EL (cell line): Measurements from ENCODE around the gene SLC35F3.

Experiments
- DNase-seq: peaks from one replicate; pipeline ENCODE4 v3.0.0-alpha.2; 2016

SLC35F3 gene

GRCh38 chr1:233912909-233913308 is 8.4 kb downstream of the SLC35F3 start:
- peak; percentile 2 for DNase-seq

- peak; percentile 13 for DNase-seq
Measured at GRCh38 chr1:233916706-233917105, 12.2 kb downstream of the SLC35F3 start.

- no peak for DNase-seq
Measured at GRCh38 chr1:233919786-233920185, 15.3 kb downstream of the SLC35F3 start.

DNA sequence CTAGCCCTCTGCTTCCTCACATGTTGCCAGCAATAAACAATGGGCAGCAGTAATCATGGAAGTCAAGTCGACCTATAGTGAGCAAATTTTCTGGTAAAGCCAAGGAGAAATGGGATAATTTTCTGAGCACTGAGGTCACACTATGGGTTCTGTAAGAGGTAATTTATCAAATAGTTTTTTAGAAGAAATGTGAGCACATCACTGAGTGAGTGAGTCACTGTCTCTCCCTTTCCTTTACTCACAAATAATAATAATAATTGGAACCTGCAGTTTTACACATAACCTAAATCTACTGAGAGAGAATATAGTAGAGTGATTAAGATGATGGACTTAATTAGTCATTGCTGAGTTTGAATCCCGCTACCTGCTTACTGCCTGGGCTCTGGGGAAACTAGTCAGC is 23.6 kb downstream of the SLC35F3 start:
- no peak for DNase-seq

DNA sequence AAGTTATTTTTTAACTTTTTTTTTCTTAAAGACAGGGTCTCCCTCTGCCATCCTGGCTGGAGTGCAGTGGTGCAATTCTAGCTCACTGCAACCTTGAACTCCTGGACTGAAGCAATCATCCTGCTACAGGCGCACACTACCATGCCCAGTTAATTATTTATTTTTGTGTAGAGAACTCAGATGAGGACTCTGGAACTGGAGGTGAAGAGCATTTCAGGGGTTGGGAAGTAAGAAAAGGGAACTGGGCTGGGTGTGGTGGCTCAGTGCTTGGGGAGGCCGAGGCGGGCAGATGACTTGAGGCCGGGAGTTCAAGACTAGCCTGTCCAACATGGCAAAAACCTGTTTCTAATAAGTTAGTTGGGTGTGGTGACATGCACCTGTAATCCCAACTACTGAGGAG is 28.9 kb downstream of the SLC35F3 start:
- DNase-seq = no peak

DNA sequence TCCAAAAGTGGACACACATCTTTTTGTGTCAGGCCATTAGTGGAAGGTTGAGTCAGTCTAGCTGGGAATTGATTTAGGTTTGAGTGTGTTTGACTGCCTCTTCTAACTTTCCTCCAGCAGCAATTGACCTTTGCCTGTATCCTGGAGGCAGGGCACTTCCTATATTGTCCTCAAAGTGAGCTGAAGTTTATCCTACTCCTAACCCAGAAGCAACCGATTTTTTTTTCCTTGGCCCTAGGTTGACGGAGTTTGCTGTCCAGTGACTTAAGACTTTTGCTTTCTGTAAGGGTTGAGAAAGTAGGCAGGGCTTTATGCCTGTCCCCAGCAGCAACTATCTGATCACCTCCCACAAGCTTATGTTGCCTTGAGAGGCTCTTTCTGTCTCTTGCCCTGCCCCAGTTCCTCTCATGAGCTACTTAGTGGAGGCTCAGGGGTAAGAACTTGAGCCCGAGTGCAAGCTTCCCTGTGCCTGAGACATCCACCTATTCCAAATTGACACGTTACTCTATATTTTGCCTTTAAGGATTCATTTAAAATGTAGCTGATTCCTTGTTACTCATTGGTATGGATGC is 30.9 kb downstream of the SLC35F3 start:
- no peak for DNase-seq

DNA sequence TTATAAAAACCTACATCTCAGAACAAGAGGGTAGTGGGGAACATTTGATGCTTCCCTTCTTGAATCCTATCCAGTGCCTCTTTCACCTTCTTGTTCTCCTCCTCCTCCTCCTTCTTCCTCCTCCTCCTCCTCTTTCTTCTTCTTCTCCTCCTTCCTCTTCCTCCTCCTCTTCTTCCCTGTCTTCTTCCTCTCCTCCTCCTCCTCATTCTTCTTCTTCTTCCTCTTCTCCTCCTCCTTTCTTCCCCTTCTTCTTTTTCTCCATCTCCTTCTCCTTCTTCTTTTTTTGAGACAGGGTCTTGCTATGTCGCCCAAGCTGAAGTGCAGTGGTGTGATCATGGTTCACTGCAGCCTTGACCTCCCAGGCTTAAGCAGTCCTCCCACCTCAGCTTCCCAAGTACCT is 31.9 kb downstream of the SLC35F3 start:
- DNase-seq = no peak

GRCh38 chr1:233936842-233937241 is 32.4 kb downstream of the SLC35F3 start:
- no peak for DNase-seq

- DNase-seq = no peak
Measured at GRCh38 chr1:233938476-233938875, 34.0 kb downstream of the SLC35F3 start.

DNA sequence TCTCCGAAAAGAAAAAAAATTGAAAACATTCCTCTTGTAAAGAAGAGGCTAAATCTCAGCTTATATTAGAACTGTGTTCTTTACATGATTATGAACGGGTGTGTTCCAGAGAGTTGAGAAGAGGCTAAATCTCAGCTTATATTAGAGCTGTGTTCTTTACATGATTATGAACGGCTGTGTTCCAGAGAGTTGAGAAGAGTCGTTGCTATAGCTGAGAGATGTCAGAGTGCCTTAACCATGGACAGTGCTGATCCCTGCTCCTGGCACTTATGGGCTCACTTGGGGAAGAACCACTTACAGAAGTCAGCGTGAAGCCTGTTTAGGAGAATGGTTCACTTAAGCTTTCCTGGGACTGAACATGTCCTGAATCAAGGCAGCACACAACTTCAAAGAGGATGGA is 35.0 kb downstream of the SLC35F3 start:
- no peak for DNase-seq

- no peak for DNase-seq
Measured at GRCh38 chr1:233940908-233941307, 36.4 kb downstream of the SLC35F3 start.

DNA sequence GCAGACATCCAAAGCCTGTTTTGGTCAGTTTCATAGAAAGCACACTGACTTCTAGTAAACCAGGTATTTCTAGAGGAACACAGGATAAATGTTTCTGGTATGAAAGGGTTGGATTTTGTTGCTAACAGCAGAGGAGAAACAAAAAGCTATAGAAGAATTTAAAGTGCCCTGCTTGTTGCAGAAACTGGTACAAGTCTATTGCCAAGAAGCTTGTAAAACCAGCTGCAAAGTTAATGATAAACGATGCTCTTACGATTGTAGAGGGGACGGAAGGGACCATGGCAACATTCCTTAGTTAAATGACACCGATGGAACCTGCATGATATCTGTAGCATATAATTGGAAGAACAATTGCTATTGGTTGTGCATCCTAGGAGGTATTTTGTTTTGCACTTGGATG is 40.1 kb downstream of the SLC35F3 start:
- DNase-seq = no peak

DNA sequence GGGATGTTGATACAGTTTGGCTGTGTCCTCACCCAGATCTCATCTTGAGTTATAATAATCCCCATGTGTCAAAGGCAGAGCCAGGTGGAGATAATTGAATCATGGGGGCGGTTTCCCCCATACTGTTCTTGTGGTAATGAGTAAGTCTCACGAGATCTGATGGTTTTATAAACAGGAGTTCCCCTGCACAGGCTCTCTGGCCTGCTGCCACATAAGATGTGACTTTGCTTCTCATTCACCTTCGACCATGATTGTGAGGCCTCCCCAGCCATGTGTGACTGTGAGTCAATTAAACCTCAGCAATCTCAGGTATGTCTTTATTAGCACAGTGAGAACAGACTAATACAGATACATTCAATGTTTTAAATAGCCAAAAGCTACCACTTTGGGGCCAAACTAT is 41.1 kb downstream of the SLC35F3 start:
- no peak for DNase-seq

GRCh38 chr1:233945979-233946378 is 41.5 kb downstream of the SLC35F3 start:
- no peak for DNase-seq

- no peak for DNase-seq
Measured at GRCh38 chr1:233946724-233947123, 42.2 kb downstream of the SLC35F3 start.

DNA sequence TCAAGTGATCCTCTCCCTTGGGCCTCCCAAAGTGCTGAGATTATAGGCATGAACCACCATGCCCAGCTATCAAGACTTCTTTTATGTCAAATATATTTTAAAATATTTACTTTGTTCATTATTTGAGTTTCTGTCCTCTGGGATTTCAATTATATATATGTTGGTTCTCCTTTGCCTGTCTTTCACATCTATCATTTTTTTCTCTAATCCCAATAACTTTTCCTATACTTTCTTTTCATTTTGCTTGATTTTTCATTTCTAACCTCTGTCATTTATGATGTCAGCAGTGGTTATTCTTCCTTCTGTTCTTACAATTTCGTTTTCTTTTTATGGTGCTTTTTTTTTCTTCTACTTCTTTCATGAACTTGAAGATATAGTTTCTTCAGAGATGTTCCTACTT is 47.3 kb downstream of the SLC35F3 start:
- DNase-seq = no peak

DNA sequence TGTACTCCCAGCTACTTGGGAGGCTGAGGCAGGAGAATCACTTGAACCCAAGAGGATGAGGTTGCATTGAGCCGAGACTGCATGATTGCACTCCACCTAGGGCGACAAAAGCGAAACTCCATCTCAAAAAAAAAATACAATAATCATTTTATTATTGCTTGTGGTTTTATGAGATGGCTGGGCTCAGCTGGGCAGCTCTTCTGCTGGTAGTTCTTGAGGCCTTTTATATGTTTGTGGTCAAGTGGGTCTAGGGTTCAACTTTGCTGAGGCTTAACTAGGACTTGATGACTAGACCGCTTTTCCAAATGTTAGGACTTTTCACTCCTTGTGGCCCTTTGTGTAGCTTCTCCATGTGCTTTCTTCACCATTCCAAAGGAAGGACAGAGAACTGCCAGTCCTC is 53.2 kb downstream of the SLC35F3 start:
- DNase-seq = no peak

DNA sequence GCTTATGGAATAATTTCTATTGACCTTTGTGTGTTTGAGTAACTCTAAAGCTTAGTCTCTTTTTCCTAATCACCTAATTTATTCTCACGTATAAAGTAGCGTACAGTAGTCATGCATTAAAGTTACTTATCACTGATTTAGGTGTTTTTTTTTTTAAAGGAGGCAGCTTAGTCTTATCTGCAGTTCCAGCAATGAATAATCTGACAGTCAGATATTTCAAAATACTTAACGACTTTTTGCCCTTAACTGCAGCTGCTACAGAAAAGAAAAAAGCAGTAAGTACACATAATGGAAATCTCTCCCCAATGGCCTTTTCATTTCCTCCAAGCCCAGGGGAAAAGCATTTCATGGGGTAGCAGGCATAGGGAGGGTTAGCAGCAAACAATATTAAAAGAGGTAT is 54.6 kb downstream of the SLC35F3 start:
- no peak for DNase-seq

- no peak for DNase-seq
Measured at GRCh38 chr1:233959971-233960370, 55.5 kb downstream of the SLC35F3 start.

GRCh38 chr1:233960386-233960785 is 55.9 kb downstream of the SLC35F3 start:
- DNase-seq = no peak

- no peak for DNase-seq
Measured at GRCh38 chr1:233962878-233963277, 58.4 kb downstream of the SLC35F3 start.

DNA sequence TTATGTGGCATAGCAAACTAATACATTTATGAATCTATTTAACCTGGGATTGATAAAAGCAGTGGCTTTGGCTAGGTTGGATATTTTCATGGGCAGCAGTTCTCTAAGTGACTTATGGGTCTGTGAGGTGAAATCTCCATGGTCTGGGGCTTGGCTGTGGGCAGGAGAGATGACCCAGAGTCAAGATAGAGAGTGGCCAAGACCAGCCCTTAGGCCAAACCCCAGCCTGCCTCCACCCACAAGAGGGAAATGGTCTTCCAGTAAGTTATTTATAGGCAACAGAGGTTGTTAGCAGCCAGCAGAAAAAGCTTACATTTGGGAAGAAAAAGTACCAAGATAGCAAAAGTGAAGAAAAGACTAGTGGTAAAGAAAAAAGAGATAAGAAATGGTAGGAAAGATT is 61.4 kb downstream of the SLC35F3 start:
- no peak for DNase-seq

DNA sequence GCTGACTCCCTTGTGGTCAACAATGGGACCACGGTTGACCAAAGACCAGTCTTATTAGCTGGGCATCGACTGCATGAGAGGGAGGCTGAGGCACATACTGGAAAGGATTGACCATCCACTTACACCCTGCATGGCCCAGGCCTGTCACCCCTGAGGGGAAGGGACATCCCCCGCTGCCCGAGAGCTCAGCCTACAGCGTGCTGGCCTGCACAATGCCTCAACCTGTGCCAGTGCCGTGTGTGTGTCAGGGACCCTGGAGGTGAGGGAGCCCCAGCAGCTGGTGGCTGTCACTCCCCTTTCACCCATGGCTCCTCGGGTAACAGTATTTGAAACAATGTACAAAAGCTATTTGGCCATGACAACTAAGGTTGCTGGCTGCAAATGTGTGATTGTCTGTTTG is 67.3 kb downstream of the SLC35F3 start:
- no peak for DNase-seq

GRCh38 chr1:233972563-233972950 is 68.1 kb downstream of the SLC35F3 start:
- DNase-seq = no peak

DNA sequence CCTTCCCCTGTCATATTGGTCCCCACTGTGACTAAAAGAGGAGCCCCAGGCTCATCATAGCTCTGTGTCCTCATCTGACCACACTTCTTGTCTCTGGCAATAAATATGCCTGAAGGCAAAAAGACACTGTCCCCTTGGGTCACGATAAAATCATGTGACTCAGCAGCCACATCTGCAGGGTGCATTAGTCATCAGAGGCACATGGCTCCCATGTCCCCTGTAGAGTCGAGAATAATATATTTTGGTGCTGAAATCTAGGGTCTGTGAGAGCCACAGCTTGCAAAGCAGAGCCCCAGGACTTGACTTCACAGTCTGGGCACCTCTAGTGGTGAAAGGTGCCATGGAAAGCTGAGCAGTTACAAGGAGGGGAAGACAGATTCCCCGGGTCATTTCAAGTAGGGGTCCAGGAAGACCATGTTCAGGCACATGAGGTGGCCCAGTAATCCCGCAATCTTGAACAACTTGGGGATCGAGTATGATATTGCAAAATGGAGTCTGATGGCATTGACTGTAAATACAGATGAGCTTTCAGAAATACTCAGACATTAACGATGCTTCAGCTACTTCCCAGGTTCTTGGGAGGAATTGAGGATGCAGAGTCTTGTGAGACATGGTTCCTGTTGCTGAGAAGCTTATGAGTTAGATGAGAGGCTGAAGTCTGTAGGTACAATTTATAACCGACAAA is 68.6 kb downstream of the SLC35F3 start:
- DNase-seq = peak; percentile 7
